Keratinocyte (primary cell): Measurements from ENCODE around the gene CREM.

Experiments used
- EZH2 ChIP-seq: IDR thresholded peaks from one replicate; pipeline ENCODE4 v1.6.1; 2012; ENCODE audit warnings: inconsistent platforms, mild to moderate bottlenecking, low read length, moderate library complexity
- TF ChIP-seq, protein P1 (sequence below), 3 experiments: IDR thresholded peaks in 1 of 3; conservative IDR thresholded peaks in 1 of 3; optimal IDR thresholded peaks in 1 of 3; 2 replicates in 2 of 3; 3 replicates in 1 of 3; pipeline versions ENCODE3 to v1.5.1; 2011; ENCODE audit warnings: low read length in 3 of 3, mild to moderate bottlenecking in 3 of 3, moderate library complexity in 2 of 3, control low read depth in 1 of 3, inconsistent platforms in 1 of 3; ENCODE audit not compliant: insufficient read depth in 2 of 3; ENCODE audit errors: extremely low read depth in 1 of 3

DNA sequence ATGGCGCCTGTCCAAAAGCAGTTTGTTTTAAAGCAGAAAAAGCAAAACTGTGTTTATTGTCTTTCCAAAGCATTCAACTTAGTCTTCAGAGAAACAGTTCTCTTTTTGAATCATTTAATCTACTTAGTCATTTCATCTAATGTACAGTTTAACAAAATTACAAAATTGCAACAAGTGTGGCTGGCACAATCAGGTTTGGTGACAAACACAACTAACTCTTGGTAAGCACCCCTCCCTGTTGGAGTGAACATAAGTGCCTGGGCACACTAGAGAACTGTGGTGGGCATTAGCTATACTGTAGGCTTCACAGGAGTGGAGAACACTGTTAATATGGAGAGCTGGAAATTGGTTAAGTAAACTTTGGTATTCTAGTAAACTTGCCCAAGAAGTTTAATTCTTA is 6.9 kb downstream of the CREM start:
- no peak for TF ChIP-seq EZH2
- TF ChIP-seq, protein P1, sequence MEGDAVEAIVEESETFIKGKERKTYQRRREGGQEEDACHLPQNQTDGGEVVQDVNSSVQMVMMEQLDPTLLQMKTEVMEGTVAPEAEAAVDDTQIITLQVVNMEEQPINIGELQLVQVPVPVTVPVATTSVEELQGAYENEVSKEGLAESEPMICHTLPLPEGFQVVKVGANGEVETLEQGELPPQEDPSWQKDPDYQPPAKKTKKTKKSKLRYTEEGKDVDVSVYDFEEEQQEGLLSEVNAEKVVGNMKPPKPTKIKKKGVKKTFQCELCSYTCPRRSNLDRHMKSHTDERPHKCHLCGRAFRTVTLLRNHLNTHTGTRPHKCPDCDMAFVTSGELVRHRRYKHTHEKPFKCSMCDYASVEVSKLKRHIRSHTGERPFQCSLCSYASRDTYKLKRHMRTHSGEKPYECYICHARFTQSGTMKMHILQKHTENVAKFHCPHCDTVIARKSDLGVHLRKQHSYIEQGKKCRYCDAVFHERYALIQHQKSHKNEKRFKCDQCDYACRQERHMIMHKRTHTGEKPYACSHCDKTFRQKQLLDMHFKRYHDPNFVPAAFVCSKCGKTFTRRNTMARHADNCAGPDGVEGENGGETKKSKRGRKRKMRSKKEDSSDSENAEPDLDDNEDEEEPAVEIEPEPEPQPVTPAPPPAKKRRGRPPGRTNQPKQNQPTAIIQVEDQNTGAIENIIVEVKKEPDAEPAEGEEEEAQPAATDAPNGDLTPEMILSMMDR (optimal IDR thresholded peaks at IDR 0.05 in 1 of 3, IDR thresholded peaks at IDR 0.05 in 1 of 3, conservative IDR thresholded peaks at IDR 0.05 in 1 of 3; ENCODE audit: extremely low read depth in 1 of 3, insufficient read depth in 2 of 3, low read length in 3 of 3), result no peak
